ENCODE data around the gene NUP210. TPM values are rescaled to one million over a fixed set of nuclear protein-coding genes. Genes with fewer than 3 reads are reported as not detected.

The NUP210 gene
- total and polyA plus RNA-seq, 8 donors: 16.0 to 23.5 (median 18.1) TPM

DNA sequence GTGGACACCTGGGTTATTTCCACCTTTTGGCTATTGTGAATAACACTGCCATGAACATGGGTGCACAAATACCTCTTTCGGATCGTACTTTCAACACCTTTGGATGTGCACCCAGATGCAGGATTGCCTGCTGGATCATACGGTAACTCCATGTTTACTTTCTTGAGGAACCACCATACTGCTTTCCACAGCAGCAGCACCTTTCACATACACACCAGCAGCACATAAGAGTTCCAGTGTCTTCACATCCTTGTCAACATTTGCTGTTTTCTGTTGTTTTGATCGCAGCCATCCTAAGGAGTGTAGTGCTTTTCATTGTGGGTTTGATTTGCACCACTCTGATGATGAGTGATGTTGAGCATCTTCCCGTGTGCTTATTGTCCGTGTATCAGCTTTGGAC, 51.3 kb downstream of the NUP210 start:
- Histone ChIP-seq H3K36me3 (peaks cover 0 to 85% of the 10 kb centered on the region in 2 donors), H3K27ac (no peak overlapping the region), H3K4me1 (no peaks in the 10 kb centered on the region), H3K4me3 (no peak overlapping the region), H3K27me3 (no peaks in the 10 kb centered on the region), H3K9me3 (no peaks in the 10 kb centered on the region)
- TF ChIP-seq, protein P1, sequence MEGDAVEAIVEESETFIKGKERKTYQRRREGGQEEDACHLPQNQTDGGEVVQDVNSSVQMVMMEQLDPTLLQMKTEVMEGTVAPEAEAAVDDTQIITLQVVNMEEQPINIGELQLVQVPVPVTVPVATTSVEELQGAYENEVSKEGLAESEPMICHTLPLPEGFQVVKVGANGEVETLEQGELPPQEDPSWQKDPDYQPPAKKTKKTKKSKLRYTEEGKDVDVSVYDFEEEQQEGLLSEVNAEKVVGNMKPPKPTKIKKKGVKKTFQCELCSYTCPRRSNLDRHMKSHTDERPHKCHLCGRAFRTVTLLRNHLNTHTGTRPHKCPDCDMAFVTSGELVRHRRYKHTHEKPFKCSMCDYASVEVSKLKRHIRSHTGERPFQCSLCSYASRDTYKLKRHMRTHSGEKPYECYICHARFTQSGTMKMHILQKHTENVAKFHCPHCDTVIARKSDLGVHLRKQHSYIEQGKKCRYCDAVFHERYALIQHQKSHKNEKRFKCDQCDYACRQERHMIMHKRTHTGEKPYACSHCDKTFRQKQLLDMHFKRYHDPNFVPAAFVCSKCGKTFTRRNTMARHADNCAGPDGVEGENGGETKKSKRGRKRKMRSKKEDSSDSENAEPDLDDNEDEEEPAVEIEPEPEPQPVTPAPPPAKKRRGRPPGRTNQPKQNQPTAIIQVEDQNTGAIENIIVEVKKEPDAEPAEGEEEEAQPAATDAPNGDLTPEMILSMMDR (IDR thresholded peaks at IDR 0.05): no peak
- intact Hi-C loops (cut with DNase I): no loop called here
- no peak for DNase-seq
- ATAC-seq: no peak

DNA sequence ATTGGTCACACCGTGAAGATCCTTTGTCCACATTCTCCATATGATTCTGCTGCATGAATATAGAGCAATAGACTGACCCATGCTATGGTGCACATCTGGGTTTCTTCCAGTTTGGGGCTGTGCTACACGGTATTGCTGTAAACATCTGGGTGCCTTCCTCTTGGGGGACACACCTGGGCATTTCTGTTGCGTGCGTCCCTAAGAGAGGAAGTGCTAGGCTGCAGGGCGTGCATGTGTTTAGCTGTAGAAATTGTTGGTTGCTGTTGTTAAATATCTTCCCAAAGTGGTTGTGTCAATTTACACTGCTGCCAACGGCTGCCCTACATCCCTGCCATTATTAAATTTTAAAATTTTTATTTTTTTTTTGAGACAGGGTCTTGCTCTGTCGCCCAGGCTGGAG, 52.4 kb downstream of the NUP210 start:
- DNase-seq (peak in 1 of 4 donors; percentile 1), ATAC-seq (no peak)
- Histone ChIP-seq H3K27me3 (no peaks in the 10 kb centered on the region), H3K27ac (no peak overlapping the region), H3K4me3 (no peak overlapping the region), H3K9me3 (no peaks in the 10 kb centered on the region), H3K36me3 (peaks cover 0 to 85% of the 10 kb centered on the region in 2 donors), H3K4me1 (no peaks in the 10 kb centered on the region)
- TF ChIP-seq, protein P1 (IDR thresholded peaks at IDR 0.05): no peak
- intact Hi-C loops (cut with DNase I): no loop called here

DNA sequence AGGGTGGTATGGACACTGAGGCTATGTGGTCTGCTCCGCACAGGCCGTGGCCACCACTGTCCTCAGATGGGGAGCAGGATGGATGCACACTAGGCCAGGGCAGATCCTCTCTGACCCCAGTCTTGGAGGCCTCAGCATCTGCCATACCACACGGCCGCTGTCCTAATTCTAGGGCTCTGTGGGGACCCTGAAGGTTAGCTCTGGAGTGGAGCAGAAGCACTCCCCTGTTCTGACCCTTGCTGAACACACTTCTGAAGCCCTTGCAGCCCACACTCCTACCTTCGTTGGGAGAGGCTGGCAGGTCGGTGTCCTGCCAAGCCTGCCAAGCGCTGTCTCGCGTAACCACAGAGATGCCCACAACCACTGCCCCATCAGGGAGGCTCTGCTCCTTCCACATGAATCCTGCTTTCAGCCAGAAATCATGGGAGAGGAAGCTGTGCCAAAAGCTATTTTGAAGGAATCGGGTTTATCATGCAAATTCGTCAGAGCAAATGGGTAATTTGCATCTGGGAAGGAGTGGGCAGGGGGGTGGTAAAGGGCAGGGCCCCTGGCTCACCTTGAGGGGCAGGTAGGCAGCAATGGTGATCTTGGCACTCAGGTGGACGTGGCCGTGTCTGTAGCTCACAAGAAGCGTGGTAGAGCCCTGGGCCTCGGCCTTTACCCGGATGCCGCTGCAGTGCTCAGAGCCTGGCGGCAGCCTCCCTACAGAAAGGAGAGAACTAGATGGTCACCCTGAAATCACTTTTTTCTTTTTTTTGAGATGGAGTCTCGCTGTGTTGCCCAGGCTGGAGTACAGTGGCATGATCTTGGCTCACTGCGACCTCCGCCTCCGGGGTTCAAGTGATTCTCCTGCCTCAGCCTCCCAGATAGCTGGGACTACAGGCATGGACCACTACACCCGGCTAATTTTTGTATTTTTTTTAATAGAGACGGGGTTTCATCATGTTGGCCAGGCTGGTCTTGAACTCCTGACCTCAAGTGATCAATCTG, 54.4 kb downstream of the NUP210 start:
- peak in 1 of 4 donors; percentile 40 for DNase-seq
- Histone ChIP-seq H3K4me3 (no peak overlapping the region), H3K27me3 (no peaks in the 10 kb centered on the region), H3K4me1 (no peaks in the 10 kb centered on the region), H3K27ac (no peak overlapping the region), H3K9me3 (no peaks in the 10 kb centered on the region), H3K36me3 (peaks cover 0 to 80% of the 10 kb centered on the region in 2 donors)
- no peak for ATAC-seq
- intact Hi-C loops (cut with DNase I): no loop called here
- TF ChIP-seq, protein P1 (IDR thresholded peaks at IDR 0.05): no peak

DNA sequence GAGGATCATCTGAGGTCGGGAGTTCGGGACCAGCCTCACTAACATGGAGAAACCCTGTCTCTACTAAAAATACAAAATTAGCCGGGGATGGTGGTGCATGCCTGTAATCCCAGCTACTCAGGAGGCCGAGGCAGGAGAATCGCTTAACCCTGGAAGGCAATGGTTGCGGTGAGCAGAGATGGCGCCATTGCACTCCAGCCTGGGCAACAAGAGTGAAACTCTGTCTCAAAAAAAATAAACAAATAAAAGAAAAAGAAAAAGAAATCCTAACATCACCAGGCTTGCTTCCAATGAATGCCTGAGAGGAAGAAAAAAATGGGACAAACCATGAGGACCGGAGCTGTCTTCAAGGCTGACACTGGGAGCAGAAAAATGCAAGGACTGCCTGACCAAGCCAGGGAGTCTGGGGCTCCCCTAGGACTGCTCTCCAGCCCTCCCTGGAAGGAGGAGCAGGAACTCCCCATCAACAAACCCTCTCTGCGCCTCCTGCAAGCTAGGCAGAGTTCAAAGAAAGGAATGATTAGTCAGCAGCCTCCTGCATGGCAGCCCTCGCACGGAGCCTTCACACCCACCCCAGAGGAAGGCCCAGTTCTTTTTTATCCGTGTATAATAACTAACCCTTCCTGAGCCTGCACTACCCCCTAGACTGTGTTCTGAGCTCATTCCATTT, 55.4 kb downstream of the NUP210 start:
- H3K4me1 ChIP-seq: no peaks in the 10 kb centered on the region
- no peak for ATAC-seq
- DNase-seq: peak in 1 of 4 donors; percentile 20
- H3K27ac ChIP-seq: no peak overlapping the region
- peaks cover 0 to 80% of the 10 kb centered on the region in 2 donors for H3K36me3 ChIP-seq
- TF ChIP-seq, protein P1 (IDR thresholded peaks at IDR 0.05): no peak
- H3K4me3 ChIP-seq: no peak overlapping the region
- H3K9me3 ChIP-seq: no peaks in the 10 kb centered on the region
- intact Hi-C loops (cut with DNase I): no loop called here
- no peaks in the 10 kb centered on the region for H3K27me3 ChIP-seq

DNA sequence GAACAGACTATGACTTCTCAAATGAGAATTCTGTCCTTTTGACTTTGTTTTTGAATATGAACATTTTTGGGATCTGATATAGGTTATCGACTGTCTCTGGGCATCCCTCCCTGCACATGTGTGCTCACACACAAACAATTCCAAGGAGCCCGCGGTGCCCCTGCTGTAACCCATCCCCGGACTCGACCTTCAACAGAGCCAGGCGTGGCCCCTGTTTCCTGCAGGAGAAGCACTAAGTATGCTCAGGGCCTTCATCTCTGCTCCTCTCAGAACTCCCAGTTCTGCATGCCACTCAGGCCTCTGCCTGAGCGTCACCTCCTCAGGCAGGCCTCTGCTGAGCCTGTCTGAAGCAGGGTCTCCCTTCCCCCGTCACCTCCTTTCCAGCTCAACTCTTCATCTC, 57.6 kb downstream of the NUP210 start:
- no peak for ATAC-seq
- intact Hi-C loops (cut with DNase I): no loop called here

More for the DNA sequence above, 57.6 kb downstream of the NUP210 start:
- Histone ChIP-seq H3K4me3 (no peak overlapping the region), H3K27me3 (no peaks in the 10 kb centered on the region), H3K9me3 (no peaks in the 10 kb centered on the region), H3K4me1 (no peaks in the 10 kb centered on the region), H3K27ac (no peak overlapping the region), H3K36me3 (peaks cover 0 to 82% of the 10 kb centered on the region in 2 donors)
- peak in 1 of 4 donors; percentile 63 for DNase-seq
- TF ChIP-seq, protein P1 (IDR thresholded peaks at IDR 0.05): no peak
